Measurements from ENCODE around the gene ARHGAP33. TPM values are rescaled to one million over a fixed set of nuclear protein-coding genes. Genes with fewer than 3 reads are reported as not detected.

The ARHGAP33 gene
- total RNA-seq, 1 experiment from 2014 or later, result 19.5 TPM

DNA sequence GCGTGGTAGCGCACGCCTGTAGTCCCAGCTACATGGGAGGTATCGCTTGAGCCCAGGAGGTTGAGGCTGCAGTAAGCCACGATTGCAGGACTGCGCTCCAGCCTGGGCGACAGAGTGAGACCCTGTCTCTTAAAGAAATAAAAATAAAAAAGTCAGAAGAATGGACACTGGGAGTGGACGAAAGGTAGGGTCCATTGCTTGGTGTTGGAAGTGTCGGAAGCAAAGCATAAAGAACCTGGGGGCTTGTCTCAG lies 392 bp upstream of the ARHGAP33 start:
- Histone ChIP-seq H2AK5ac (ENCODE audit: insufficient read length, low read length) (no peak overlapping the region), H2AFZ (ENCODE audit: low read length) (no peak overlapping the region), H2BK120ac (ENCODE audit: low read depth, low read length, poor library complexity, severe bottlenecking) (no peak overlapping the region), H3K23ac (ENCODE audit: insufficient read length, low read depth, low read length) (no peak overlapping the region), H3K79me1 (ENCODE audit: insufficient read depth, low read depth, low read length, poor library complexity, severe bottlenecking) (no peaks in the 10 kb centered on the region), H3K4me2 (ENCODE audit: insufficient read depth, insufficient read length, low read length) (no peak overlapping the region), H3K14ac (ENCODE audit: insufficient read depth, low read length) (no peak overlapping the region), H3K79me2 (ENCODE audit: insufficient read depth, low read length) (no peaks in the 10 kb centered on the region), H2BK5ac (ENCODE audit: insufficient read length, low read length) (no peak overlapping the region), H3K4ac (ENCODE audit: low read depth, low read length) (no peak overlapping the region), H2BK20ac (ENCODE audit: low read depth, low read length, poor library complexity, severe bottlenecking) (no peak overlapping the region), H3K27me3 (ENCODE audit: insufficient read depth, low read length) (no peaks in the 10 kb centered on the region), H3K56ac (ENCODE audit: insufficient read length, low read depth, low read length) (no peak overlapping the region), H3K27ac (ENCODE audit: insufficient read length, low read depth, low read length) (no peak overlapping the region), H4K8ac (replicated peaks; ENCODE audit: insufficient read length, low read depth, low read length) (no peak overlapping the region), H4K20me1 (ENCODE audit: control insufficient read depth, insufficient read depth, insufficient read length) (no peaks in the 10 kb centered on the region), H4K91ac (ENCODE audit: insufficient read length, low read depth, low read length) (no peak overlapping the region), H3K18ac (ENCODE audit: insufficient read length, low read depth, low read length) (no peak overlapping the region), H2BK15ac (ENCODE audit: low read depth, low read length) (no peak overlapping the region), H3K23me2 (ENCODE audit: insufficient read length, low read depth, low read length, poor library complexity, severe bottlenecking) (peaks cover 5% of the 10 kb centered on the region), H3K9ac (ENCODE audit: extremely low read depth, insufficient read length, low read length) (no peak overlapping the region), H2BK12ac (ENCODE audit: insufficient read length, low read depth, low read length) (no peak overlapping the region), H3T11ph (ENCODE audit: low read length) (no peak overlapping the region), H4K5ac (ENCODE audit: insufficient read length, low read depth, low read length) (no peak overlapping the region), H3K4me1 (ENCODE audit: insufficient read depth, low read length) (peaks cover 5% of the 10 kb centered on the region; the same call in 1 of the 2 replicates), H3K9me3 (ENCODE audit: control insufficient read depth, low read depth, low read length) (no peaks in the 10 kb centered on the region)
- Mint-ChIP-seq H3K9me3 (no peaks in the 10 kb centered on the region; a peak in 1 of 5 replicates), H3K4me3 (peak overlapping the region; percentile 65 to 88), H3K27ac (no peak overlapping the region), H3K27me3 (ENCODE audit: low read depth) (peaks cover 45% of the 10 kb centered on the region), H3K4me1 (peaks cover 25 to 29% of the 10 kb centered on the region in 2 experiments), H3K36me3 (ENCODE audit: insufficient read depth in 1 of 3, low read depth in 3 of 3) (peaks cover 0 to 8% (median 2%) of the 10 kb centered on the region in 3 experiments; a peak in 3 of 7 replicates)
- DNase-seq, result no peak
- no CpG with 5 or more reads among the region's 9 CpGs for WGBS (ENCODE audit: extremely low coverage, insufficient read length, low lambda C conversion rate)
- TF ChIP-seq, protein P1, sequence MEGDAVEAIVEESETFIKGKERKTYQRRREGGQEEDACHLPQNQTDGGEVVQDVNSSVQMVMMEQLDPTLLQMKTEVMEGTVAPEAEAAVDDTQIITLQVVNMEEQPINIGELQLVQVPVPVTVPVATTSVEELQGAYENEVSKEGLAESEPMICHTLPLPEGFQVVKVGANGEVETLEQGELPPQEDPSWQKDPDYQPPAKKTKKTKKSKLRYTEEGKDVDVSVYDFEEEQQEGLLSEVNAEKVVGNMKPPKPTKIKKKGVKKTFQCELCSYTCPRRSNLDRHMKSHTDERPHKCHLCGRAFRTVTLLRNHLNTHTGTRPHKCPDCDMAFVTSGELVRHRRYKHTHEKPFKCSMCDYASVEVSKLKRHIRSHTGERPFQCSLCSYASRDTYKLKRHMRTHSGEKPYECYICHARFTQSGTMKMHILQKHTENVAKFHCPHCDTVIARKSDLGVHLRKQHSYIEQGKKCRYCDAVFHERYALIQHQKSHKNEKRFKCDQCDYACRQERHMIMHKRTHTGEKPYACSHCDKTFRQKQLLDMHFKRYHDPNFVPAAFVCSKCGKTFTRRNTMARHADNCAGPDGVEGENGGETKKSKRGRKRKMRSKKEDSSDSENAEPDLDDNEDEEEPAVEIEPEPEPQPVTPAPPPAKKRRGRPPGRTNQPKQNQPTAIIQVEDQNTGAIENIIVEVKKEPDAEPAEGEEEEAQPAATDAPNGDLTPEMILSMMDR (conservative IDR thresholded peaks at IDR 0.05), result no peak

Measured in H9 (cell line).